Panc1 (cell line): ENCODE measurements around the gene NCAM1.

ENCODE experiments used
- CTCF ChIP-seq: fragments of 450-650 bp; IDR thresholded peaks from 2 replicates; pipeline ENCODE4 v1.5.1; 2017; ENCODE audit warnings: mild to moderate bottlenecking
- POLR2AphosphoS5 ChIP-seq: IDR thresholded peaks from 2 replicates; pipeline ENCODE4 v1.6.1; 2012; ENCODE audit warnings: mild to moderate bottlenecking, low read depth, low read length, moderate library complexity
- SIN3A ChIP-seq: IDR thresholded peaks from 2 replicates; pipeline ENCODE4 v1.6.1; 2012; ENCODE audit warnings: low read depth, mild to moderate bottlenecking, low read length, moderate library complexity, borderline replicate concordance; ENCODE audit not compliant: insufficient read depth
- TCF7L2 ChIP-seq: IDR thresholded peaks from 2 replicates; pipeline ENCODE4 v1.6.1; 2011; ENCODE audit warnings: mild to moderate bottlenecking, low read depth, low read length, inconsistent platforms
- TF ChIP-seq, protein P1 (sequence below), 2 experiments: IDR thresholded peaks; 2 replicates each; pipeline ENCODE4 v1.6.1; 2011 to 2012; ENCODE audit warnings: low read depth in 2 of 2, control low read depth in 1 of 2, low read length in 1 of 2, mild to moderate bottlenecking in 1 of 2, moderate library complexity in 1 of 2; ENCODE audit not compliant: insufficient read depth in 1 of 2

GRCh38 chr11:113193946-113194345 is 232.7 kb downstream of the NCAM1 start:
- TF ChIP-seq POLR2AphosphoS5: no peak
- TF ChIP-seq SIN3A: no peak
- no peak for TF ChIP-seq CTCF
- TF ChIP-seq TCF7L2: no peak
- TF ChIP-seq, protein P1, sequence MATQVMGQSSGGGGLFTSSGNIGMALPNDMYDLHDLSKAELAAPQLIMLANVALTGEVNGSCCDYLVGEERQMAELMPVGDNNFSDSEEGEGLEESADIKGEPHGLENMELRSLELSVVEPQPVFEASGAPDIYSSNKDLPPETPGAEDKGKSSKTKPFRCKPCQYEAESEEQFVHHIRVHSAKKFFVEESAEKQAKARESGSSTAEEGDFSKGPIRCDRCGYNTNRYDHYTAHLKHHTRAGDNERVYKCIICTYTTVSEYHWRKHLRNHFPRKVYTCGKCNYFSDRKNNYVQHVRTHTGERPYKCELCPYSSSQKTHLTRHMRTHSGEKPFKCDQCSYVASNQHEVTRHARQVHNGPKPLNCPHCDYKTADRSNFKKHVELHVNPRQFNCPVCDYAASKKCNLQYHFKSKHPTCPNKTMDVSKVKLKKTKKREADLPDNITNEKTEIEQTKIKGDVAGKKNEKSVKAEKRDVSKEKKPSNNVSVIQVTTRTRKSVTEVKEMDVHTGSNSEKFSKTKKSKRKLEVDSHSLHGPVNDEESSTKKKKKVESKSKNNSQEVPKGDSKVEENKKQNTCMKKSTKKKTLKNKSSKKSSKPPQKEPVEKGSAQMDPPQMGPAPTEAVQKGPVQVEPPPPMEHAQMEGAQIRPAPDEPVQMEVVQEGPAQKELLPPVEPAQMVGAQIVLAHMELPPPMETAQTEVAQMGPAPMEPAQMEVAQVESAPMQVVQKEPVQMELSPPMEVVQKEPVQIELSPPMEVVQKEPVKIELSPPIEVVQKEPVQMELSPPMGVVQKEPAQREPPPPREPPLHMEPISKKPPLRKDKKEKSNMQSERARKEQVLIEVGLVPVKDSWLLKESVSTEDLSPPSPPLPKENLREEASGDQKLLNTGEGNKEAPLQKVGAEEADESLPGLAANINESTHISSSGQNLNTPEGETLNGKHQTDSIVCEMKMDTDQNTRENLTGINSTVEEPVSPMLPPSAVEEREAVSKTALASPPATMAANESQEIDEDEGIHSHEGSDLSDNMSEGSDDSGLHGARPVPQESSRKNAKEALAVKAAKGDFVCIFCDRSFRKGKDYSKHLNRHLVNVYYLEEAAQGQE (IDR thresholded peaks at IDR 0.05; ENCODE audit: insufficient read depth in 1 of 2, low read depth in 2 of 2, low read length in 1 of 2): no peak
